Measurements from ENCODE around the gene TMEM60. TPM values are rescaled to one million over a fixed set of nuclear protein-coding genes. Genes with fewer than 3 reads are reported as not detected.

The TMEM60 gene
- total RNA-seq, 2 donors from 2014 or later, result 6.6 to 13.8 TPM

GRCh38 chr7:77766801-77767605 lies 31.2 kb downstream of the TMEM60 start:
- Histone ChIP-seq H3K27ac (no peak overlapping the region), H3K9me3 (no peaks in the 10 kb centered on the region), H3K36me3 (no peaks in the 10 kb centered on the region), H3K27me3 (no peaks in the 10 kb centered on the region), H3K4me3 (no peak overlapping the region), H3K4me1 (peaks cover 0 to 11% of the 10 kb centered on the region in 2 donors)
- TF ChIP-seq CTCF (IDR thresholded peaks at IDR 0.05), result no peak
- no peak for DNase-seq (ENCODE audit: low spot score)

- Histone ChIP-seq H3K27me3 (no peaks in the 10 kb centered on the region), H3K4me3 (no peak overlapping the region), H3K4me1 (peaks cover 0 to 11% of the 10 kb centered on the region in 2 donors), H3K36me3 (no peaks in the 10 kb centered on the region), H3K27ac (no peak overlapping the region), H3K9me3 (no peaks in the 10 kb centered on the region)
- TF ChIP-seq CTCF (IDR thresholded peaks at IDR 0.05), result no peak
- DNase-seq (ENCODE audit: low spot score), result no peak
These were observed 32.1 kb downstream of the TMEM60 start for GRCh38 chr7:77765906-77766800.

GRCh38 chr7:77765481-77765880 lies 32.8 kb downstream of the TMEM60 start:
- DNase-seq (ENCODE audit: low spot score), result no peak
- H3K4me3 ChIP-seq, result no peak overlapping the region
- H3K4me1 ChIP-seq, result peaks cover 0 to 11% of the 10 kb centered on the region in 2 donors
- no peak for TF ChIP-seq CTCF (IDR thresholded peaks at IDR 0.05)
- H3K36me3 ChIP-seq, result no peaks in the 10 kb centered on the region
- no peaks in the 10 kb centered on the region for H3K27me3 ChIP-seq
- H3K9me3 ChIP-seq, result no peaks in the 10 kb centered on the region
- no peak overlapping the region for H3K27ac ChIP-seq

GRCh38 chr7:77760809-77761453 lies 37.3 kb downstream of the TMEM60 start:
- Histone ChIP-seq H3K27me3 (no peaks in the 10 kb centered on the region), H3K36me3 (no peaks in the 10 kb centered on the region), H3K9me3 (no peaks in the 10 kb centered on the region), H3K4me3 (no peak overlapping the region), H3K27ac (no peak overlapping the region), H3K4me1 (peaks cover 0 to 11% of the 10 kb centered on the region in 2 donors)
- TF ChIP-seq CTCF (IDR thresholded peaks at IDR 0.05), result no peak
- DNase-seq (ENCODE audit: low spot score), result no peak

- Histone ChIP-seq H3K4me1 (peaks cover 0 to 11% of the 10 kb centered on the region in 2 donors), H3K9me3 (no peaks in the 10 kb centered on the region), H3K27me3 (no peaks in the 10 kb centered on the region), H3K36me3 (no peaks in the 10 kb centered on the region), H3K27ac (no peak overlapping the region), H3K4me3 (no peak overlapping the region)
- peak; percentile 75 for DNase-seq (ENCODE audit: low spot score)
- TF ChIP-seq CTCF (IDR thresholded peaks at IDR 0.05), result peak; percentile 82 to 87
These were observed 38.8 kb downstream of the TMEM60 start for GRCh38 chr7:77759294-77759889.

All from right atrium auricular region (tissue), 2 donors.